HCT116 (cell line): ENCODE measurements around the gene HSF4.

Experiments used
- CTCF ChIP-seq, 3 experiments: fragments of 200-600 bp in 1 of 3; sonication (generic) in 1 of 3; IDR thresholded peaks in 2 of 3; conservative IDR thresholded peaks in 1 of 3; 2 replicates each; pipeline ENCODE4 v1.5.1; 2012 to 2017; ENCODE audit warnings: low read depth in 2 of 3, low read length in 2 of 3, antibody characterized with exemption in 1 of 3, borderline replicate concordance in 1 of 3, control low read depth in 1 of 3, mild to moderate bottlenecking in 1 of 3, mixed read lengths in 1 of 3, mixed run types in 1 of 3, moderate library complexity in 1 of 3; ENCODE audit not compliant: insufficient read depth in 1 of 3
- EZH2 ChIP-seq: fragments of 200-600 bp; sonication (generic); IDR thresholded peaks from 2 replicates; pipeline ENCODE4 v1.6.1; 2017; ENCODE audit warnings: antibody characterized with exemption, mixed run types
- MAX ChIP-seq: IDR thresholded peaks from 2 replicates; pipeline ENCODE4 v1.6.1; 2012
- POLR2A ChIP-seq: IDR thresholded peaks from 2 replicates; pipeline ENCODE4 v1.7.0; 2011; ENCODE audit warnings: borderline replicate concordance; ENCODE audit not compliant: insufficient read depth, insufficient read length; ENCODE audit errors: extremely low read depth
- POLR2AphosphoS5 ChIP-seq: IDR thresholded peaks from 2 replicates; pipeline ENCODE4 v1.6.1; 2011; ENCODE audit warnings: mild to moderate bottlenecking, low read depth, low read length, moderate library complexity
- RAD21 ChIP-seq: IDR thresholded peaks from 2 replicates; pipeline ENCODE4 v1.6.1; 2012; ENCODE audit warnings: low read depth, mild to moderate bottlenecking
- REST ChIP-seq: IDR thresholded peaks from 2 replicates; pipeline ENCODE4 v1.6.1; 2012; ENCODE audit warnings: low read depth
- SIN3A ChIP-seq: IDR thresholded peaks from 2 replicates; pipeline ENCODE4 v1.6.1; 2012; ENCODE audit warnings: low read depth
- YY1 ChIP-seq: IDR thresholded peaks from 2 replicates; pipeline ENCODE4 v1.6.1; 2011; ENCODE audit warnings: low read length, low read depth, moderate library complexity, mild to moderate bottlenecking; ENCODE audit not compliant: insufficient replicate concordance; ENCODE audit errors: extremely low read depth
- ZBTB33 ChIP-seq: IDR thresholded peaks from 2 replicates; pipeline ENCODE4 v1.6.1; 2011; ENCODE audit warnings: mild to moderate bottlenecking, low read length, moderate library complexity; ENCODE audit not compliant: insufficient replicate concordance; ENCODE audit errors: extremely low read depth
- ZFX ChIP-seq: fragments of 450-650 bp; IDR thresholded peaks from 2 replicates; pipeline ENCODE4 v1.6.1; 2017

DNA sequence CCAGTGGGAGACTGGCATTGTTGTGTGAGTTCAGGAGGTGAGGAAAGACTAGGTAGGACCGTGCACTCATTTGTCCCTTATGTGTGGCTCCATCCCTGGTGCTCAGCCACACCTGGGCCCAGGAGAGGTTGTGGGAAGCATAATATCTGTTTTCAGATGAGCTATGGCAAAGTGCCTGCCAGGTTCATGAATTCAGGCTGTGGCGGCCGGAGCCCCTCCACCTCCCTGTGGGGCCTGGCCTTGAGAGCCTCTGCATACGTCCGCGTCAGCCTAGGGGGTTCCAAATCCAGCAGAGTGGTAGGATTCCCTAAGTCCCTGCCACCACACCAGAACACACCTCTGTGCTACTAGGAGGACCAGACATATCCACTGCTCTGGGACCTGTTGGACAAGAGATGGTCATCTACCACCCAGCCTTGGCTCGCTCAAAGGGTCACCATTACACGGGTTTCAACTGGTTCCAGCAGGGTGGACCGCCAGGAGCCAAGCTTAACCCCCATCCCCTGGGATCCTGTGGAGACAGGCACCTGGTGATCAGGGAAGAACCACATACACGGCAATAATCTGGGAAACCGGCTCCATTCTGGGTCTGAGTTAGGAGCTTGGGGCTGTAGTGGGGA is 15.8 kb upstream of the HSF4 start:
- TF ChIP-seq CTCF (IDR thresholded peaks at IDR 0.05 in 2 of 3, conservative IDR thresholded peaks at IDR 0.05 in 1 of 3; ENCODE audit: borderline replicate concordance in 1 of 3, insufficient read depth in 1 of 3, low read depth in 2 of 3, low read length in 2 of 3) (no peak), YY1 (no peak), POLR2A (no peak), POLR2AphosphoS5 (no peak), MAX (no peak), SIN3A (no peak), EZH2 (no peak), ZFX (no peak), ZBTB33 (no peak), REST (no peak), RAD21 (no peak)
